ENCODE measurements around the gene CACNA1F. TPM values are rescaled to one million over a fixed set of nuclear protein-coding genes. Genes with fewer than 3 reads are reported as not detected.

The CACNA1F gene
- total RNA-seq, 1 experiment from 2014 or later, result not detected

GRCh38 chrX:49155900-49156837 lies 77.0 kb downstream of the CACNA1F start:
- no peaks in the 10 kb centered on the region for H3K4me1 ChIP-seq (ENCODE audit: insufficient read depth, low read length, poor library complexity, severe bottlenecking)
- no peaks in the 10 kb centered on the region for H3K9me3 ChIP-seq (ENCODE audit: low read depth, low read length, poor library complexity, severe bottlenecking)
- ChIA-PET CTCF (interaction anchor here (0.5 to 1.0 kb wide), 8 partner anchors 9 to 1314 kb away, joined by 3 to 9 read pairs (median 4); no protein-coding TSS in a partner anchor), POLR2A (ENCODE audit: low non-redundant PET) (no interaction called here)
- peak overlapping the region; percentile 44 for H3K4me3 ChIP-seq (ENCODE audit: low read depth, low read length, poor library complexity, severe bottlenecking)
- intact Hi-C loops (cut with micrococcal nuclease; ENCODE audit: unreplicated experiment), result no loop called here
- TF ChIP-seq EZH2 (IDR thresholded peaks at IDR 0.05; ENCODE audit: borderline replicate concordance, low read depth, low read length, poor library complexity, severe bottlenecking) (no peak), CTCF (conservative IDR thresholded peaks at IDR 0.05; ENCODE audit: low read depth, low read length) (peak; percentile 60)
- peak; percentile 87 for DNase-seq (ENCODE audit: low spot score)
- no TSS peak for BruUV-seq (replicated peaks)
- H3K27me3 ChIP-seq (replicated peaks; ENCODE audit: insufficient read depth, low read depth, low read length, poor library complexity), result no peaks in the 10 kb centered on the region
- no peaks in the 10 kb centered on the region for H3K36me3 ChIP-seq (ENCODE audit: insufficient read depth, low read length, poor library complexity, severe bottlenecking)
- peak overlapping the region; percentile 94 for H3K27ac ChIP-seq (ENCODE audit: low read depth, low read length, poor library complexity, severe bottlenecking)

- no TSS peak for BruUV-seq (replicated peaks)
- peak overlapping the region; percentile 44 for H3K4me3 ChIP-seq (ENCODE audit: low read depth, low read length, poor library complexity, severe bottlenecking)
- H3K27me3 ChIP-seq (replicated peaks; ENCODE audit: insufficient read depth, low read depth, low read length, poor library complexity), result no peaks in the 10 kb centered on the region
- no peaks in the 10 kb centered on the region for H3K36me3 ChIP-seq (ENCODE audit: insufficient read depth, low read length, poor library complexity, severe bottlenecking)
- intact Hi-C loops (cut with micrococcal nuclease; ENCODE audit: unreplicated experiment), result no loop called here
- DNase-seq (ENCODE audit: low spot score), result peak; percentile 78
- POLR2A ChIA-PET (ENCODE audit: low non-redundant PET), result no interaction called here
- no peaks in the 10 kb centered on the region for H3K9me3 ChIP-seq (ENCODE audit: low read depth, low read length, poor library complexity, severe bottlenecking)
- CTCF ChIA-PET, result interaction anchor here (0.5 to 1.0 kb wide), 8 partner anchors 9 to 1314 kb away, joined by 3 to 9 read pairs (median 4); no protein-coding TSS in a partner anchor
- H3K27ac ChIP-seq (ENCODE audit: low read depth, low read length, poor library complexity, severe bottlenecking), result peak overlapping the region; percentile 94
- no peaks in the 10 kb centered on the region for H3K4me1 ChIP-seq (ENCODE audit: insufficient read depth, low read length, poor library complexity, severe bottlenecking)
- TF ChIP-seq CTCF (conservative IDR thresholded peaks at IDR 0.05; ENCODE audit: low read depth, low read length), result no peak
- no peak for TF ChIP-seq EZH2 (IDR thresholded peaks at IDR 0.05; ENCODE audit: borderline replicate concordance, low read depth, low read length, poor library complexity, severe bottlenecking)
Observed at GRCh38 chrX:49155243-49155899, 77.8 kb downstream of the CACNA1F start.

Other genes with a start within 250 kb of the CACNA1F start
- gene GRIPAP1, start 231.1 kb downstream of the CACNA1F start, total RNA-seq (2021), result 64.0 and 65.6 TPM in 2 replicates
- gene TFE3, start 190.0 kb downstream of the CACNA1F start, total RNA-seq (2021), result 49.5 and 56.8 TPM in 2 replicates
- gene CCDC120, start 174.3 kb downstream of the CACNA1F start, total RNA-seq (2021), result 11.9 and 13.0 TPM in 2 replicates
- gene PRAF2, start 159.3 kb downstream of the CACNA1F start, total RNA-seq (2021), result 21.3 and 24.3 TPM in 2 replicates
- 31.8 and 40.5 TPM in 2 replicates for gene WDR45, start 153.5 kb downstream of the CACNA1F start, total RNA-seq (2021)
- 24.9 and 29.1 TPM in 2 replicates for gene GPKOW, start 109.6 kb downstream of the CACNA1F start, total RNA-seq (2021)
- gene MAGIX, start 70.6 kb downstream of the CACNA1F start, total RNA-seq (2021), result 1.1 and 1.5 TPM in 2 replicates
- 70.0 and 87.5 TPM in 2 replicates for gene PLP2, start 61.4 kb downstream of the CACNA1F start, total RNA-seq (2021)
- 4.8 and 6.7 TPM in 2 replicates for gene PRICKLE3, start 47.0 kb downstream of the CACNA1F start, total RNA-seq (2021)
- gene SYP, start 33.1 kb downstream of the CACNA1F start, total RNA-seq (2021), result 14.6 and 16.3 TPM in 2 replicates
- 18.9 and 20.5 TPM in 2 replicates for gene CCDC22, start 2.1 kb upstream of the CACNA1F start, total RNA-seq (2021)
- gene FOXP3, start 31.4 kb upstream of the CACNA1F start, total RNA-seq (2021), result 0.20 TPM in 1 of 2 replicates, not detected in the other
- gene PPP1R3F, start 36.5 kb upstream of the CACNA1F start, total RNA-seq (2021), result 11.4 and 12.3 TPM in 2 replicates
- gene GAGE10, start 70.3 kb upstream of the CACNA1F start, total RNA-seq (2021), result not detected in 2 replicates
- gene GAGE12J, start 88.7 kb upstream of the CACNA1F start, total RNA-seq (2021), result not detected in 2 replicates
- gene GAGE13, start 98.2 kb upstream of the CACNA1F start, total RNA-seq (2021), result not detected in 2 replicates

Measured in A673 (cell line).